NT2/D1 (cell line): Measurements from ENCODE around the gene LYSMD2.

Source experiments
- YY1 ChIP-seq: IDR thresholded peaks from 2 replicates; pipeline ENCODE4 v1.6.1; 2011; ENCODE audit not compliant: insufficient read length, insufficient read depth
- ZNF274 ChIP-seq: IDR thresholded peaks from 2 replicates; pipeline ENCODE4 v1.6.1; 2011; ENCODE audit warnings: mild to moderate bottlenecking, low read depth, low read length

- TF ChIP-seq YY1, result no peak
- TF ChIP-seq ZNF274, result no peak
These were observed 30.4 kb downstream of the LYSMD2 start for GRCh38 chr15:51706926-51707608.
